HEK293 (cell line): Measurements from ENCODE around the gene KMT2D.

Experiments used
- CTCF ChIA-PET: fragments of 350-600 bp; formaldehyde crosslinking; extraction: SDS; loops from one replicate; lab custom pipeline; 2021; ENCODE audit warnings: antibody characterized with exemption; lab: Yijun Ruan, JAX
- POLR2A ChIA-PET: fragments of 300-600 bp; formaldehyde crosslinking; extraction: SDS; loops from one replicate; lab custom pipeline; 2020; ENCODE audit warnings: antibody characterized with exemption, inconsistent platforms; lab: Yijun Ruan, JAX
- H3K27ac ChIP-seq: fragments of 200-500 bp; sonication (Bioruptor generic); 2 replicates; pipeline ENCODE4 v1.5.1; 2014; ENCODE audit warnings: low read depth, low read length, control low read depth, inconsistent platforms; ENCODE audit errors: extremely low read depth
- H3K36me3 ChIP-seq, 2 experiments: fragments of 200-500 bp in 1 of 2; sonication (Bioruptor generic) in 1 of 2; 1 replicate in 1 of 2; 2 replicates in 1 of 2; pipeline ENCODE4 v1.5.1; 2014 to 2017; ENCODE audit warnings: inconsistent platforms in 2 of 2, low read length in 2 of 2; ENCODE audit not compliant: control insufficient read depth in 2 of 2, insufficient read depth in 1 of 2
- H3K4me1 ChIP-seq: fragments of 200-500 bp; sonication (Bioruptor generic); 2 replicates; pipeline ENCODE4 v1.5.1; 2014; ENCODE audit warnings: mild to moderate bottlenecking, low read length, inconsistent platforms; ENCODE audit not compliant: control insufficient read depth, insufficient read depth
- H3K4me3 ChIP-seq: 2 replicates; pipeline ENCODE4 v1.5.1; 2011; ENCODE audit warnings: low read depth, mild to moderate bottlenecking, control low read depth, low read length, moderate library complexity
- H3K9me3 ChIP-seq: fragments of 200-500 bp; sonication (Bioruptor generic); 2 replicates; pipeline ENCODE4 v1.5.1; 2014; ENCODE audit warnings: low read depth, low read length, inconsistent platforms; ENCODE audit not compliant: control insufficient read depth, insufficient read depth
- FEZF1 ChIP-seq: fragments of 450-650 bp; formaldehyde crosslinking; IDR thresholded peaks from 2 replicates; pipeline ENCODE4 v1.5.1; 2016; ENCODE audit warnings: missing biosample characterization, missing genetic modification characterization
- GLI4 ChIP-seq: fragments of 450-650 bp; formaldehyde crosslinking; IDR thresholded peaks from 2 replicates; pipeline ENCODE4 v1.5.1; 2016; ENCODE audit warnings: missing biosample characterization, missing genetic modification characterization
- REPIN1 ChIP-seq: fragments of 450-650 bp; formaldehyde crosslinking; IDR thresholded peaks from 2 replicates; pipeline ENCODE4 v1.5.1; 2017; ENCODE audit warnings: missing biosample characterization, missing genetic modification characterization, low read depth
- SCRT2 ChIP-seq: fragments of 450-650 bp; formaldehyde crosslinking; IDR thresholded peaks from 2 replicates; pipeline ENCODE4 v1.5.1; 2016; ENCODE audit warnings: missing biosample characterization, missing genetic modification characterization
- TRIM28 ChIP-seq: IDR thresholded peaks from 2 replicates; pipeline ENCODE4 v1.6.1; 2011; ENCODE audit warnings: low read length, control low read depth, borderline replicate concordance
- YY1 ChIP-seq: fragments of 450-650 bp; formaldehyde crosslinking; IDR thresholded peaks from 2 replicates; pipeline ENCODE4 v1.5.1; 2018; ENCODE audit warnings: missing biosample characterization, missing genetic modification characterization
- ZBTB1 ChIP-seq: fragments of 450-650 bp; formaldehyde crosslinking; IDR thresholded peaks from 2 replicates; pipeline ENCODE4 v1.5.1; 2016; ENCODE audit warnings: missing biosample characterization, missing genetic modification characterization
- ZFHX2 ChIP-seq: fragments of 450-650 bp; formaldehyde crosslinking; conservative IDR thresholded peaks from 2 replicates; pipeline ENCODE4 v1.5.1; 2016; ENCODE audit warnings: missing biosample characterization, missing genetic modification characterization
- ZFP69B ChIP-seq: fragments of 450-650 bp; formaldehyde crosslinking; IDR thresholded peaks from 2 replicates; pipeline ENCODE4 v1.5.1; 2016; ENCODE audit warnings: missing biosample characterization, missing genetic modification characterization
- ZNF132 ChIP-seq: fragments of 450-650 bp; formaldehyde crosslinking; IDR thresholded peaks from 2 replicates; pipeline ENCODE4 v1.5.1; 2017; ENCODE audit warnings: missing biosample characterization, missing genetic modification characterization, borderline replicate concordance
- ZNF133 ChIP-seq: fragments of 450-650 bp; formaldehyde crosslinking; IDR thresholded peaks from 2 replicates; pipeline ENCODE4 v1.5.1; 2016; ENCODE audit warnings: missing biosample characterization, missing genetic modification characterization
- ZNF174 ChIP-seq: fragments of 450-650 bp; formaldehyde crosslinking; IDR thresholded peaks from 2 replicates; pipeline ENCODE4 v1.5.0; 2017; ENCODE audit warnings: missing biosample characterization, mild to moderate bottlenecking, missing genetic modification characterization
- ZNF48 ChIP-seq: fragments of 450-650 bp; formaldehyde crosslinking; IDR thresholded peaks from 2 replicates; pipeline ENCODE4 v1.5.1; 2016; ENCODE audit warnings: missing biosample characterization, missing genetic modification characterization
- ZNF501 ChIP-seq: fragments of 450-650 bp; formaldehyde crosslinking; IDR thresholded peaks from 2 replicates; pipeline ENCODE4 v1.5.1; 2016; ENCODE audit warnings: missing biosample characterization, missing genetic modification characterization
- ZNF529 ChIP-seq: fragments of 450-650 bp; formaldehyde crosslinking; IDR thresholded peaks from 2 replicates; pipeline ENCODE4 v1.5.1; 2017; ENCODE audit warnings: missing genetic modification characterization, missing biosample characterization; ENCODE audit not compliant: insufficient replicate concordance
- ZNF530 ChIP-seq: fragments of 450-650 bp; formaldehyde crosslinking; IDR thresholded peaks from 2 replicates; pipeline ENCODE4 v1.5.1; 2016; ENCODE audit warnings: low read depth, missing biosample characterization, missing genetic modification characterization
- ZNF548 ChIP-seq: fragments of 450-650 bp; formaldehyde crosslinking; IDR thresholded peaks from 2 replicates; pipeline ENCODE4 v1.5.1; 2016; ENCODE audit warnings: missing biosample characterization, missing genetic modification characterization
- ZNF560 ChIP-seq: fragments of 450-650 bp; formaldehyde crosslinking; IDR thresholded peaks from 2 replicates; pipeline ENCODE4 v1.5.1; 2017; ENCODE audit warnings: missing biosample characterization, missing genetic modification characterization, borderline replicate concordance
- ZNF670 ChIP-seq: fragments of 450-650 bp; formaldehyde crosslinking; IDR thresholded peaks from 2 replicates; pipeline ENCODE4 v1.5.1; 2016; ENCODE audit warnings: missing biosample characterization, missing genetic modification characterization, low read depth
- ZNF830 ChIP-seq: fragments of 450-650 bp; IDR thresholded peaks from 2 replicates; pipeline ENCODE4 v1.5.0; 2018; ENCODE audit warnings: missing biosample characterization, missing genetic modification characterization, low read depth, mild to moderate bottlenecking, moderate library complexity
- ZSCAN30 ChIP-seq: fragments of 450-650 bp; IDR thresholded peaks from 2 replicates; pipeline ENCODE4 v1.5.1; 2018; ENCODE audit warnings: missing biosample characterization, mild to moderate bottlenecking, missing genetic modification characterization, moderate library complexity
- TF ChIP-seq, protein P1 (sequence below): fragments of 450-650 bp; formaldehyde crosslinking; IDR thresholded peaks from 2 replicates; pipeline ENCODE4 v1.5.1; 2017; ENCODE audit warnings: missing biosample characterization, missing genetic modification characterization
- TF ChIP-seq, protein P2 (sequence below): fragments of 450-650 bp; formaldehyde crosslinking; IDR thresholded peaks from 2 replicates; pipeline ENCODE4 v1.5.0; 2017; ENCODE audit warnings: missing biosample characterization, missing genetic modification characterization, borderline replicate concordance
- TF ChIP-seq, protein P3 (sequence below): fragments of 450-650 bp; formaldehyde crosslinking; IDR thresholded peaks from 2 replicates; pipeline ENCODE4 v1.5.1; 2017; ENCODE audit warnings: missing biosample characterization, missing genetic modification characterization
- TF ChIP-seq, protein P4 (sequence below): fragments of 450-650 bp; formaldehyde crosslinking; IDR thresholded peaks from 2 replicates; pipeline ENCODE4 v1.5.1; 2016; ENCODE audit warnings: missing biosample characterization, missing genetic modification characterization
- TF ChIP-seq, protein P5 (sequence below): fragments of 450-650 bp; formaldehyde crosslinking; optimal IDR thresholded peaks from 2 replicates; pipeline ENCODE3; 2016; ENCODE audit warnings: missing biosample characterization, mild to moderate bottlenecking, missing genetic modification characterization

KMT2D gene

DNA sequence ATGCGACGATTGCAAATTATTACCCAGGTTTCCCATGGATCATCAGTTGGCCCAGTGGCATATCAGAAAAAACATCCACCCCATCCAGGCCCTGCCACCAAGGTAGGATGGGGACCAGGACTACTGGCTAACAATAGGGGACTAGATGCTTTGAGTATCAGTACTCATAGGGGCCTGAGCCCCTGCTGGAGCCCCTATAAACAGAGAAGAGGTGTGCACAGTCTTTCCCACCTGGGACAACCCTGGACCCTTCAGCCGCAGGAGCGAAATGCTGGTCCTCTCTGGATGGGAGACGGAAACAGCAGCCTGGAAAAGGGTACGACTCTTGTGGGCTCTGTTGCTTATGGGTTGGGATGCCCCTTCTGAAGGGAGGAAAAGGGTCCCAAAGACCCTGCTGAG lies 28.3 kb upstream of the KMT2D start:
- Histone ChIP-seq H3K4me3 (no peak overlapping the region), H3K36me3 (no peaks in the 10 kb centered on the region), H3K4me1 (no peaks in the 10 kb centered on the region), H3K27ac (no peak overlapping the region)
- CTCF ChIA-PET: interaction anchor here (0.6 to 6.2 kb wide), 40 partner anchors 10 to 656 kb away, joined by 3 to 131 read pairs (median 4); partner anchors contain the start of genes LMBR1L, PRPH, RHEBL1 and TUBA1B
- no peak for TF ChIP-seq ZNF529 (tag by site-specific recombination)
- no peak for TF ChIP-seq ZFP69B (tag by site-specific recombination)
- no peak for TF ChIP-seq ZNF560 (tag by site-specific recombination)
- TF ChIP-seq TRIM28: no peak
- TF ChIP-seq ZNF174: no peak
- TF ChIP-seq ZNF501 (tag by site-specific recombination): no peak
- TF ChIP-seq ZNF670 (tag by site-specific recombination): no peak
- TF ChIP-seq ZFHX2 (tag by site-specific recombination): no peak
- no peak for TF ChIP-seq YY1 (tag by site-specific recombination)
- TF ChIP-seq, protein P1, sequence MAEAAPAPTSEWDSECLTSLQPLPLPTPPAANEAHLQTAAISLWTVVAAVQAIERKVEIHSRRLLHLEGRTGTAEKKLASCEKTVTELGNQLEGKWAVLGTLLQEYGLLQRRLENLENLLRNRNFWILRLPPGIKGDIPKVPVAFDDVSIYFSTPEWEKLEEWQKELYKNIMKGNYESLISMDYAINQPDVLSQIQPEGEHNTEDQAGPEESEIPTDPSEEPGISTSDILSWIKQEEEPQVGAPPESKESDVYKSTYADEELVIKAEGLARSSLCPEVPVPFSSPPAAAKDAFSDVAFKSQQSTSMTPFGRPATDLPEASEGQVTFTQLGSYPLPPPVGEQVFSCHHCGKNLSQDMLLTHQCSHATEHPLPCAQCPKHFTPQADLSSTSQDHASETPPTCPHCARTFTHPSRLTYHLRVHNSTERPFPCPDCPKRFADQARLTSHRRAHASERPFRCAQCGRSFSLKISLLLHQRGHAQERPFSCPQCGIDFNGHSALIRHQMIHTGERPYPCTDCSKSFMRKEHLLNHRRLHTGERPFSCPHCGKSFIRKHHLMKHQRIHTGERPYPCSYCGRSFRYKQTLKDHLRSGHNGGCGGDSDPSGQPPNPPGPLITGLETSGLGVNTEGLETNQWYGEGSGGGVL (tag by site-specific recombination): no peak
- no peak for TF ChIP-seq ZNF530 (tag by site-specific recombination)
- TF ChIP-seq ZNF48 (tag by site-specific recombination): no peak
- TF ChIP-seq, protein P2, sequence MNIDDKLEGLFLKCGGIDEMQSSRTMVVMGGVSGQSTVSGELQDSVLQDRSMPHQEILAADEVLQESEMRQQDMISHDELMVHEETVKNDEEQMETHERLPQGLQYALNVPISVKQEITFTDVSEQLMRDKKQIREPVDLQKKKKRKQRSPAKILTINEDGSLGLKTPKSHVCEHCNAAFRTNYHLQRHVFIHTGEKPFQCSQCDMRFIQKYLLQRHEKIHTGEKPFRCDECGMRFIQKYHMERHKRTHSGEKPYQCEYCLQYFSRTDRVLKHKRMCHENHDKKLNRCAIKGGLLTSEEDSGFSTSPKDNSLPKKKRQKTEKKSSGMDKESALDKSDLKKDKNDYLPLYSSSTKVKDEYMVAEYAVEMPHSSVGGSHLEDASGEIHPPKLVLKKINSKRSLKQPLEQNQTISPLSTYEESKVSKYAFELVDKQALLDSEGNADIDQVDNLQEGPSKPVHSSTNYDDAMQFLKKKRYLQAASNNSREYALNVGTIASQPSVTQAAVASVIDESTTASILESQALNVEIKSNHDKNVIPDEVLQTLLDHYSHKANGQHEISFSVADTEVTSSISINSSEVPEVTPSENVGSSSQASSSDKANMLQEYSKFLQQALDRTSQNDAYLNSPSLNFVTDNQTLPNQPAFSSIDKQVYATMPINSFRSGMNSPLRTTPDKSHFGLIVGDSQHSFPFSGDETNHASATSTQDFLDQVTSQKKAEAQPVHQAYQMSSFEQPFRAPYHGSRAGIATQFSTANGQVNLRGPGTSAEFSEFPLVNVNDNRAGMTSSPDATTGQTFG (tag by site-specific recombination): no peak
- no peak for TF ChIP-seq GLI4 (tag by site-specific recombination)
- TF ChIP-seq ZNF132 (tag by site-specific recombination): no peak
- TF ChIP-seq ZNF548: no peak
- no peak for TF ChIP-seq FEZF1 (tag by site-specific recombination)
- TF ChIP-seq ZBTB1 (tag by site-specific recombination): no peak
- TF ChIP-seq, all 188 proteins: peak for 0
- POLR2A ChIA-PET: interaction anchor here (1.0 to 2.2 kb wide), 8 partner anchors 18 to 100 kb away, joined by 3 to 31 read pairs (median 5); partner anchors contain the start of genes LMBR1L, RHEBL1, TUBA1A and TUBA1B
- no peaks in the 10 kb centered on the region for H3K9me3 ChIP-seq

DNA sequence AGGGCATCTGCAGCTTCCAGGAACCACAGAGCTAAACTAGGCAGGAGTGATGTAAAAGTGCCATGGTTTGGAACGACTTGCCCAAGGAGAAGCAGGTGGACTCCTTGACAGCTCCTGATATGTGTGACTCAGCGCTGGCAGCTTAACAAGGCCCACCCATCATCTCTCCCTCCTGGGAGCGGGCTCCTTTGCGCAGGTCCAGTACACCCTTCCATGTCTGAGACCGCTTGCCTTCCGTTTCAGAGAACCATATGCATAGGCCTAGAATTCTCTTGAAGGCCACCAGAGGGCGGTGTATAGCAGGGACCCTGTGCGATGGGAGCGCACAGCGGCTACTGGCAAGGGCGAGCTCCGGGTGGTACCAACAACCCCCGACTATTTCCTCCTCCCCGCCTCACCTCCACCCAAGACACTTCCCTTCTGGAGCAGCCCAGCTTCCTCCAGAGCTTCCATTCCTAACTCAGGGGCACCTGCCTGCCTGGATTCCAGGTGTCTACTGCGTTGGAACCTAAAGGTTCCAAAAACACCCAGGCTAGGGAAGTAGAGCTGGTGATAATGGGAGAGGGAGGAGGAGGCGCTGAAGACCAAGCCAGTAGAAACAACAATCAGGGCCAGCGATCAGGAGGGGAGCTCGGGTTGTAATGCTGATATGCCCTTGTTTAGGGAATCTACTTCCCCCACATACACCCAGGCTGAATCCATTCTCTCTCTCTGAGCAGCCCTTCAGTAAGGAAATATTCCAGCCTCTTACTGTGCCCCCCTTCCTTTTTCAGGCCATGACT lies 27.7 kb upstream of the KMT2D start:
- POLR2A ChIA-PET: interaction anchor here (0.5 to 2.2 kb wide), 12 partner anchors 10 to 177 kb away, joined by 3 to 31 read pairs (median 4); partner anchors contain the start of genes LMBR1L, RHEBL1, TUBA1A and TUBA1B
- no peaks in the 10 kb centered on the region for H3K36me3 ChIP-seq
- H3K4me1 ChIP-seq: no peaks in the 10 kb centered on the region
- peak overlapping the region; percentile 25 for H3K4me3 ChIP-seq
- CTCF ChIA-PET: interaction anchor here (0.6 to 6.2 kb wide), 54 partner anchors 9 to 867 kb away, joined by 3 to 131 read pairs (median 4); partner anchors contain the start of genes LMBR1L, PRPH, RHEBL1 and TUBA1B
- H3K27ac ChIP-seq: no peak overlapping the region
- no peaks in the 10 kb centered on the region for H3K9me3 ChIP-seq
- TF ChIP-seq REPIN1 (tag by site-specific recombination) (no peak; the same call in 1 of the 2 replicates), ZNF133 (no peak), ZNF48 (tag by site-specific recombination) (no peak), ZNF830 (tag by site-specific recombination) (no peak), ZSCAN30 (tag by site-specific recombination) (no peak), SCRT2 (tag by site-specific recombination) (no peak)
- TF ChIP-seq, protein P3, sequence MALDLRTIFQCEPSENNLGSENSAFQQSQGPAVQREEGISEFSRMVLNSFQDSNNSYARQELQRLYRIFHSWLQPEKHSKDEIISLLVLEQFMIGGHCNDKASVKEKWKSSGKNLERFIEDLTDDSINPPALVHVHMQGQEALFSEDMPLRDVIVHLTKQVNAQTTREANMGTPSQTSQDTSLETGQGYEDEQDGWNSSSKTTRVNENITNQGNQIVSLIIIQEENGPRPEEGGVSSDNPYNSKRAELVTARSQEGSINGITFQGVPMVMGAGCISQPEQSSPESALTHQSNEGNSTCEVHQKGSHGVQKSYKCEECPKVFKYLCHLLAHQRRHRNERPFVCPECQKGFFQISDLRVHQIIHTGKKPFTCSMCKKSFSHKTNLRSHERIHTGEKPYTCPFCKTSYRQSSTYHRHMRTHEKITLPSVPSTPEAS (tag by site-specific recombination): no peak
- TF ChIP-seq, protein P4, sequence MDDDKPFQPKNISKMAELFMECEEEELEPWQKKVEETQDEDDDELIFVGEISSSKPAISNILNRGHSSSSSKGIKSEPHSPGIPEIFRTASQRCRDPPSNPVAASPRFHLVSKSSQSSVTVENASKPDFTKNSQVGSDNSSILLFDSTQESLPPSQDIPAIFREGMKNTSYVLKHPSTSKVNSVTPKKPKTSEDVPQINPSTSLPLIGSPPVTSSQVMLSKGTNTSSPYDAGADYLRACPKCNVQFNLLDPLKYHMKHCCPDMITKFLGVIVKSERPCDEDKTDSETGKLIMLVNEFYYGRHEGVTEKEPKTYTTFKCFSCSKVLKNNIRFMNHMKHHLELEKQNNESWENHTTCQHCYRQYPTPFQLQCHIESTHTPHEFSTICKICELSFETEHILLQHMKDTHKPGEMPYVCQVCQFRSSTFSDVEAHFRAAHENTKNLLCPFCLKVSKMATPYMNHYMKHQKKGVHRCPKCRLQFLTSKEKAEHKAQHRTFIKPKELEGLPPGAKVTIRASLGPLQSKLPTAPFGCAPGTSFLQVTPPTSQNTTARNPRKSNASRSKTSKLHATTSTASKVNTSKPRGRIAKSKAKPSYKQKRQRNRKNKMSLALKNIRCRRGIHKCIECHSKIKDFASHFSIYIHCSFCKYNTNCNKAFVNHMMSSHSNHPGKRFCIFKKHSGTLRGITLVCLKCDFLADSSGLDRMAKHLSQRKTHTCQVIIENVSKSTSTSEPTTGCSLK (tag by site-specific recombination): no peak
- TF ChIP-seq, protein P5, sequence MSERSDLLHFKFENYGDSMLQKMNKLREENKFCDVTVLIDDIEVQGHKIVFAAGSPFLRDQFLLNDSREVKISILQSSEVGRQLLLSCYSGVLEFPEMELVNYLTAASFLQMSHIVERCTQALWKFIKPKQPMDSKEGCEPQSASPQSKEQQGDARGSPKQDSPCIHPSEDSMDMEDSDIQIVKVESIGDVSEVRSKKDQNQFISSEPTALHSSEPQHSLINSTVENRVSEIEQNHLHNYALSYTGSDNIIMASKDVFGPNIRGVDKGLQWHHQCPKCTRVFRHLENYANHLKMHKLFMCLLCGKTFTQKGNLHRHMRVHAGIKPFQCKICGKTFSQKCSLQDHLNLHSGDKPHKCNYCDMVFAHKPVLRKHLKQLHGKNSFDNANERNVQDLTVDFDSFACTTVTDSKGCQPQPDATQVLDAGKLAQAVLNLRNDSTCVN: peak; percentile 47
